Esophagus (tissue), 2 donors: Measurements from ENCODE around the gene TNFSF11. TPM values are rescaled to one million over a fixed set of nuclear protein-coding genes. Genes with fewer than 3 reads are reported as not detected.

ENCODE experiments used
- H3K27ac ChIP-seq, 2 donors: one replicate each; pipeline ENCODE4 v1.5.1; 2013; ENCODE audit warnings: low read depth in 2 of 2, mild to moderate bottlenecking in 2 of 2, inconsistent platforms in 1 of 2, low read length in 1 of 2, moderate library complexity in 1 of 2
- H3K27me3 ChIP-seq, 2 donors: one replicate each; pipeline ENCODE4 v1.6.1; 2013; ENCODE audit warnings: low read length in 2 of 2, control low read depth in 1 of 2, mild to moderate bottlenecking in 1 of 2; ENCODE audit not compliant: insufficient read depth in 2 of 2, control insufficient read depth in 1 of 2
- H3K36me3 ChIP-seq, 2 donors: one replicate each; pipeline ENCODE4 v1.6.1; 2013; ENCODE audit warnings: low read length in 1 of 2; ENCODE audit not compliant: control insufficient read depth in 2 of 2, insufficient read depth in 2 of 2
- H3K4me1 ChIP-seq, 2 donors: one replicate each; pipeline ENCODE4 v1.6.1; 2013; ENCODE audit warnings: low read length in 1 of 2; ENCODE audit not compliant: control insufficient read depth in 2 of 2, insufficient read depth in 2 of 2
- H3K4me3 ChIP-seq, 2 donors: one replicate each; pipeline ENCODE4 v1.5.1; 2013; ENCODE audit warnings: low read length in 2 of 2, mild to moderate bottlenecking in 2 of 2, low read depth in 1 of 2, moderate library complexity in 1 of 2
- H3K9me3 ChIP-seq, 2 donors: one replicate each; pipeline ENCODE4 v1.6.1; 2013; ENCODE audit warnings: mild to moderate bottlenecking in 2 of 2, low read depth in 1 of 2, low read length in 1 of 2, moderate library complexity in 1 of 2; ENCODE audit not compliant: control insufficient read depth in 2 of 2, insufficient read depth in 1 of 2
- WGBS, 2 donors: extraction: QIAGEN DNeasy Blood & Tissue Kit; methylation state at CpG; one replicate each; pipeline ENCODE4 v1.1.7; 2013; 5-methylcytosine and 5-hydroxymethylcytosine counted together
- polyA plus RNA-seq, 2 donors: library from polyadenylated mRNA; stranded (reverse); fragments of 200-250 nt; gene quantifications; one replicate each; pipeline ENCODE4 v1.2.3, GENCODE V29; 2013
- donor health status: healthy with polysubstance abuse.
- donor health status: Bipolar disorder and iron deficiency.

The TNFSF11 gene, protein sequence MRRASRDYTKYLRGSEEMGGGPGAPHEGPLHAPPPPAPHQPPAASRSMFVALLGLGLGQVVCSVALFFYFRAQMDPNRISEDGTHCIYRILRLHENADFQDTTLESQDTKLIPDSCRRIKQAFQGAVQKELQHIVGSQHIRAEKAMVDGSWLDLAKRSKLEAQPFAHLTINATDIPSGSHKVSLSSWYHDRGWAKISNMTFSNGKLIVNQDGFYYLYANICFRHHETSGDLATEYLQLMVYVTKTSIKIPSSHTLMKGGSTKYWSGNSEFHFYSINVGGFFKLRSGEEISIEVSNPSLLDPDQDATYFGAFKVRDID
- under 1 TPM; 0.08 TPM for polyA plus RNA-seq

GRCh38 chr13:42574011-42574410, at the start of gene TNFSF11:
TNFSF11 (plus strand) TSS chr13:42574152; CDS start chr13:42574304, 152 bp downstream.
- 2 to 3% methylated on average over 38 to 39 of the region's 39 CpGs for WGBS, 2 donors
- Histone ChIP-seq H3K4me3 (peak within 1 kb of the TSS; percentile 41 to 43), H3K27me3 (no peaks in the 10 kb centered on the region), H3K4me1 (peaks cover 4 to 5% of the 10 kb centered on the region in 2 donors), H3K36me3 (no peaks in the 10 kb centered on the region), H3K9me3 (no peaks in the 10 kb centered on the region), H3K27ac (no peak within 1 kb of the TSS)

DNA sequence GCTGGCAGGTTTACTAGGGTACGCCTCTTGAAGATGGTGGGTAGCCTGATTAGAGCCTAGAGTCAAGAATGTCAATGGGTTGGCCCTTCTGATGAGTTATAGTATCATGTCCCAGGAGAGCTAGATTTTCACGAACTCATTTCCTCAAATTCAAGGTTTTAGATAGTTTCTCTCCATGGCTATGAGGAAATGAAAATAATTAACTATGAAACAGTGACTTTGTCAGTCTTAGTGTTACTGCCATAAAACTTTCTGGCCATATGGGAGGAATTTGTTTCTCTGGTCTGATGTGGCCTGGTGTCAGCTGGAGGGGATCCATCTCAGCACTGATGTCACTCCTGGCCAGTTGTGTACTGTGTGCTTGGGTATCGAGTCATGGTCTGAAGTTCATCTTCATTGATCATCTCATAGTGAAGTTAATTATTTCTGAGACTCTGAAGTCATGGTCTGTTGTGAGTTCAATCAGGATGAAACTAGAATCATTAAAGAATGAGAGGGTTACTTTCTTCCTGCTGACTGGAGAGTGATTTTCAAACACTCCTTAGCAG, 49.4 kb upstream of the TNFSF11 start:
- H3K4me3 ChIP-seq, result no peak overlapping the region
- no peaks in the 10 kb centered on the region for H3K36me3 ChIP-seq
- H3K9me3 ChIP-seq, result peaks cover 0 to 2% of the 10 kb centered on the region in 2 donors
- no peaks in the 10 kb centered on the region for H3K27me3 ChIP-seq
- H3K4me1 ChIP-seq, result no peaks in the 10 kb centered on the region
- no peak overlapping the region for H3K27ac ChIP-seq
- 69 to 80% methylated on average over 3 of the region's 3 CpGs for WGBS, 2 donors

DNA sequence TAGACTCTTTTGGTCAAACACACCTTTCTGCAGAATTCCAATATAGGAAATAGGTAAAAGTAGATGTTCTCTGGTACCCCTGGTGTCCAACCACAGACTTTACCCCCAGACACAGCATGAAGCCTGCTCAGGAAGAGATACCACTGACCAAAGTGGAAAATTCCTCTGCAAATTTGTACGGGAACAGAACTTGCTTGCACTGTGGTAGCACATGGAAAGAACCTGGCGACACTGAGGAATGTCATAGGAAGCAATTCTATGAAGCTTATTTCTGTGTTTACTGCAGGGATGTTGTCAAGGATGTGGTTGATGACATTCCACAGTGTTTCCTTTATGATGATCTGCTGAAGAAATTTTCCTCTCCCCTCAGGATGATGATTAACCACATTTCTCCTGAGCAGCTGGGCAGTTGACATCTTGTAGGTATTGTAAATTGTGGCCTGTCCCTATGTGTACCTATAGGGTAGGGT, 48.9 kb upstream of the TNFSF11 start:
- H3K27me3 ChIP-seq, result no peaks in the 10 kb centered on the region
- no peaks in the 10 kb centered on the region for H3K36me3 ChIP-seq
- H3K4me1 ChIP-seq, result no peaks in the 10 kb centered on the region
- WGBS, 2 donors, result 50 to 69% methylated on average over 2 of the region's 2 CpGs
- H3K9me3 ChIP-seq, result peaks cover 0 to 2% of the 10 kb centered on the region in 2 donors
- no peak overlapping the region for H3K4me3 ChIP-seq
- H3K27ac ChIP-seq, result no peak overlapping the region

GRCh38 chr13:42526276-42526675, 47.7 kb upstream of the TNFSF11 start:
- Histone ChIP-seq H3K4me1 (no peaks in the 10 kb centered on the region), H3K9me3 (peaks cover 0 to 2% of the 10 kb centered on the region in 2 donors), H3K27ac (no peak overlapping the region), H3K4me3 (no peak overlapping the region), H3K36me3 (no peaks in the 10 kb centered on the region), H3K27me3 (no peaks in the 10 kb centered on the region)
- WGBS, 2 donors, result 54 to 63% methylated on average over 3 of the region's 3 CpGs

DNA sequence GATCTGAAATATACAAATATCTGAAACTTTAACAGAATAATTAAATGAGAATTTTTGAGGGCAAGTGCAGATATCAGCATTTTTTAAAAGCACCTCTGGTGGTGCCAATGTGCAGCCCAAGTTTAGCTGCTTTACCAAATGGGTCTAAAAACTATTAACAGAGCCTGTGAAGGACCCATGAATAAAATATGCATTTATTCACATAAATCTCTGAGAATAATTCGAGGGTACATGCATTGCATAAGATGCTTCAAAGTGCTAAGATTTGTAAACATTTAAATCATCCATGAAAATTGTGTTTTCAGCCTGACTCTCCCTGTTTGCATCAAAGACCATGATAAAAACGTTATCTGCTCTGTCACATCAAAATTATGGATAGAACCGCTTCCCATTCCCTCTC, 47.1 kb upstream of the TNFSF11 start:
- Histone ChIP-seq H3K4me1 (no peaks in the 10 kb centered on the region), H3K27ac (no peak overlapping the region), H3K36me3 (no peaks in the 10 kb centered on the region), H3K4me3 (no peak overlapping the region), H3K9me3 (peaks cover 0 to 2% of the 10 kb centered on the region in 2 donors), H3K27me3 (no peaks in the 10 kb centered on the region)
- 56 to 63% methylated on average over 3 of the region's 3 CpGs for WGBS, 2 donors

DNA sequence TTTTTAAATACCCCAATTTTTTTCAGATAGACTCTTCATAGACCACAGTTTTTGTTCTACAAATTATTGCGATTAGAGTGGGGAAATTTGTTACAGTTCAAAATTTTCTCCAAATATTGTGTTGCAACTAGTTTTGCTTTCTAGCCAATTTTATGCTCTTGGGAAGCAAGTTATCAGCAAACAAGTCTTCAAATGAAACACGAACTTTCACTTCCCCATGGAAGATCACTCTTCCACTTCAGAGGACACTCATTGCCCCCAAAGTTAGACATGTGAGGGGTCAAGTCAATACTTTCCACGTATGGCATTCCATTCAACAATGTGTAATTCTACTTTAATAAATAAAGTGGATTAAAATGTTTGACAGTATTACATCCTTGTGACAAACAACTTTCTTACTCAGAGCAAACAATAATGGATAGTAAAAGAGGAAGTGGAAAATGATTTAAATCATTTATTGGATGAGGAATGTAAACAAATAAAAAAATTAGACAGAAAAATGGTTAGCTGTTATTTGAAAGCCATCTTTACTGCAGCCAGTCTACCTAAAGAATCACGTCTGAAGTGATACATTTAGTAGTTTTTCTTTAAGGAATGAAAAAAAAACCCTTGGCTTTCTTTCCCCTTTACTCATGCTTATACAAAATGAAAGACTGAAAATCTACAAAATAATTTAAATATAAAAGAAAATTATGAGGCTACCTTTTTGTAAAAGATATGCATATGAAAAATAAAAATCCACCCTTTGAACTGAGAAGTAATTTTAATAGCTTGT, 41.2 kb upstream of the TNFSF11 start:
- no peaks in the 10 kb centered on the region for H3K9me3 ChIP-seq
- no peak overlapping the region for H3K4me3 ChIP-seq
- H3K27me3 ChIP-seq, result no peaks in the 10 kb centered on the region
- 51% methylated on average over 4 of the region's 4 CpGs for WGBS, 2 donors
- H3K36me3 ChIP-seq, result no peaks in the 10 kb centered on the region
- no peak overlapping the region for H3K27ac ChIP-seq
- H3K4me1 ChIP-seq, result no peaks in the 10 kb centered on the region

- H3K4me3 ChIP-seq, result no peak overlapping the region
- H3K36me3 ChIP-seq, result no peaks in the 10 kb centered on the region
- no peaks in the 10 kb centered on the region for H3K4me1 ChIP-seq
- H3K27me3 ChIP-seq, result no peaks in the 10 kb centered on the region
- WGBS, 2 donors, result 84% methylated on average over 1 of the region's 1 CpG
- no peak overlapping the region for H3K27ac ChIP-seq
- H3K9me3 ChIP-seq, result no peaks in the 10 kb centered on the region
Measured at GRCh38 chr13:42533336-42533591, 40.7 kb upstream of the TNFSF11 start.

GRCh38 chr13:42534785-42535184, 39.2 kb upstream of the TNFSF11 start:
- Histone ChIP-seq H3K4me3 (no peak overlapping the region), H3K4me1 (no peaks in the 10 kb centered on the region), H3K27me3 (no peaks in the 10 kb centered on the region), H3K36me3 (no peaks in the 10 kb centered on the region), H3K27ac (no peak overlapping the region), H3K9me3 (no peaks in the 10 kb centered on the region)
- WGBS, 2 donors, result 97 to 98% methylated on average over 1 of the region's 1 CpG

- Histone ChIP-seq H3K36me3 (no peaks in the 10 kb centered on the region), H3K27ac (no peak overlapping the region), H3K4me1 (no peaks in the 10 kb centered on the region), H3K9me3 (no peaks in the 10 kb centered on the region), H3K4me3 (no peak overlapping the region), H3K27me3 (no peaks in the 10 kb centered on the region)
- 69 to 80% methylated on average over 2 of the region's 2 CpGs for WGBS, 2 donors
Measured at GRCh38 chr13:42538996-42539395, 35.0 kb upstream of the TNFSF11 start.
